IMR-90 (cell line): ENCODE measurements around the gene CYP27B1. TPM values are rescaled to one million over a fixed set of nuclear protein-coding genes. Genes with fewer than 3 reads are reported as not detected.

Experiments
- ATAC-seq: fragments of 200-7000 bp; cut with Tn5 transposase; 2 replicates; pipeline ENCODE4 v1.9.1; 2020; ENCODE audit warnings: low read depth, mild to moderate bottlenecking, moderate library complexity
- BruUV-seq: library from RNA; stranded (reverse); fragments of 400-500 nt; replicated peaks from 2 replicates; lab custom pipeline; 2021; lab: Mats Ljungman, UMichigan
- CTCF ChIA-PET: fragments of 300-600 bp; formaldehyde crosslinking; extraction: SDS; loops from one replicate; lab custom pipeline; 2021; ENCODE audit warnings: antibody characterized with exemption; lab: Yijun Ruan, JAX
- POLR2A ChIA-PET: fragments of 300-600 bp; sonication (Branson Sonifier 250); formaldehyde crosslinking; loops from one replicate; lab custom pipeline; 2022; ENCODE audit warnings: antibody characterized with exemption; ENCODE audit not compliant: unreplicated experiment; lab: Charles Lee
- DNase-seq: peaks from one replicate; pipeline ENCODE4 v3.0.0; 2013
- H2AFZ ChIP-seq: replicated peaks from 2 replicates; pipeline ENCODE3; 2013; ENCODE audit warnings: low read length, mild to moderate bottlenecking; ENCODE audit not compliant: poor library complexity
- H2AK5ac ChIP-seq: 2 replicates; pipeline ENCODE4 v1.6.1; 2013; ENCODE audit warnings: low read depth, low read length, inconsistent platforms
- H2AK9ac ChIP-seq: replicated peaks from 2 replicates; pipeline ENCODE3; 2013; ENCODE audit warnings: mild to moderate bottlenecking, low read depth, low read length, moderate library complexity; ENCODE audit not compliant: poor library complexity
- H2BK120ac ChIP-seq: 2 replicates; pipeline ENCODE4 v1.6.1; 2013; ENCODE audit warnings: low read depth, low read length, inconsistent platforms
- H2BK15ac ChIP-seq: 3 replicates; pipeline ENCODE4 v1.6.1; 2013; ENCODE audit warnings: low read depth, low read length, inconsistent platforms
- H2BK20ac ChIP-seq: 2 replicates; pipeline ENCODE4 v1.6.1; 2013; ENCODE audit warnings: low read depth, mild to moderate bottlenecking, inconsistent platforms, low read length, moderate library complexity
- H2BK5ac ChIP-seq: 2 replicates; pipeline ENCODE4 v1.6.1; 2013; ENCODE audit warnings: mild to moderate bottlenecking, low read depth, low read length, inconsistent platforms; ENCODE audit not compliant: poor library complexity, severe bottlenecking
- H3K14ac ChIP-seq: replicated peaks from 2 replicates; pipeline ENCODE4 v1.6.1; 2013; ENCODE audit warnings: low read depth, low read length, inconsistent platforms
- H3K18ac ChIP-seq: 2 replicates; pipeline ENCODE4 v1.6.1; 2013; ENCODE audit warnings: low read depth, low read length, control low read depth
- H3K23ac ChIP-seq: 2 replicates; pipeline ENCODE4 v1.6.1; 2013; ENCODE audit warnings: low read depth, low read length, inconsistent platforms
- H3K27ac ChIP-seq: 2 replicates; pipeline ENCODE4 v1.5.1; 2013; ENCODE audit warnings: mild to moderate bottlenecking, control low read depth, low read length; ENCODE audit not compliant: insufficient read depth
- H3K27me3 ChIP-seq: 2 replicates; pipeline ENCODE4 v1.6.1; 2013; ENCODE audit warnings: low read length; ENCODE audit not compliant: control insufficient read depth, insufficient read depth
- H3K36me3 ChIP-seq: 2 replicates; pipeline ENCODE4 v1.6.1; 2013; ENCODE audit warnings: low read length, mixed read lengths; ENCODE audit not compliant: control insufficient read depth, insufficient read depth
- H3K4ac ChIP-seq: 2 replicates; pipeline ENCODE4 v1.6.1; 2013; ENCODE audit warnings: low read depth, low read length, inconsistent platforms
- H3K4me1 ChIP-seq: 2 replicates; pipeline ENCODE4 v1.6.1; 2013; ENCODE audit warnings: low read length, mixed read lengths; ENCODE audit not compliant: control insufficient read depth, insufficient read depth
- H3K4me2 ChIP-seq: 2 replicates; pipeline ENCODE4 v1.6.1; 2013; ENCODE audit warnings: low read depth, mild to moderate bottlenecking, control low read depth, low read length, moderate library complexity
- H3K4me3 ChIP-seq: 2 replicates; pipeline ENCODE4 v1.5.1; 2013; ENCODE audit warnings: low read depth, mild to moderate bottlenecking, control low read depth, low read length, moderate library complexity; ENCODE audit not compliant: insufficient read depth
- H3K56ac ChIP-seq: 2 replicates; pipeline ENCODE4 v1.6.1; 2013; ENCODE audit warnings: low read length, inconsistent platforms; ENCODE audit not compliant: insufficient read depth; ENCODE audit errors: extremely low read depth
- H3K79me1 ChIP-seq, 2 experiments: 2 replicates each; pipeline ENCODE4 v1.6.1; 2013; ENCODE audit warnings: low read length in 2 of 2, inconsistent platforms in 1 of 2, low read depth in 1 of 2
- H3K9ac ChIP-seq: 2 replicates; pipeline ENCODE4 v1.6.1; 2013; ENCODE audit warnings: low read depth, low read length, control low read depth
- H3K9me1 ChIP-seq: 2 replicates; pipeline ENCODE4 v1.6.1; 2013; ENCODE audit warnings: low read length, inconsistent platforms; ENCODE audit not compliant: insufficient read depth
- H3K9me3 ChIP-seq: 2 replicates; pipeline ENCODE4 v1.6.1; 2013; ENCODE audit warnings: low read length; ENCODE audit not compliant: control insufficient read depth, insufficient read depth
- H4K20me1 ChIP-seq: 2 replicates; pipeline ENCODE4 v1.6.1; 2013; ENCODE audit warnings: low read length, inconsistent platforms; ENCODE audit not compliant: insufficient read depth
- H4K5ac ChIP-seq: 2 replicates; pipeline ENCODE4 v1.6.1; 2013; ENCODE audit warnings: mild to moderate bottlenecking, low read depth, low read length, control low read depth
- H4K8ac ChIP-seq, 2 experiments: 2 replicates each; pipeline ENCODE4 v1.6.1; 2013; ENCODE audit warnings: low read depth in 2 of 2, low read length in 2 of 2, control low read depth in 1 of 2, inconsistent platforms in 1 of 2
- H4K91ac ChIP-seq: 2 replicates; pipeline ENCODE4 v1.6.1; 2013; ENCODE audit warnings: low read depth, low read length, inconsistent platforms; ENCODE audit not compliant: insufficient read depth
- ELK1 ChIP-seq: fragments of 150-350 bp; IDR thresholded peaks from 2 replicates; pipeline ENCODE4 v1.6.1; 2016; ENCODE audit warnings: low read depth, mild to moderate bottlenecking, low read length, moderate library complexity, borderline replicate concordance
- MAFK ChIP-seq: IDR thresholded peaks from 2 replicates; pipeline ENCODE4 v1.6.1; 2012; ENCODE audit warnings: low read depth, low read length, improper control_type of control experiment
- WGBS, 2 experiments: methylation state at CpG; one replicate each; pipeline versions ENCODE4 v1.1.5 to v1.1.7; 2013; ENCODE audit warnings: missing lambda C conversion rate in 2 of 2; ENCODE audit not compliant: insufficient read length in 1 of 2; ENCODE audit errors: extremely low coverage in 2 of 2; 5-methylcytosine and 5-hydroxymethylcytosine counted together
- dilution Hi-C: fragments of 300-500 bp; cut with HindIII; formaldehyde crosslinking; loops from one replicate; pipeline ENCODE4 v1.14.3; 2018; ENCODE audit warnings: low sequenced_read_pairs; ENCODE audit not compliant: unreplicated experiment
- in situ Hi-C: fragments of 300-500 bp; cut with MboI; formaldehyde crosslinking; loops from 3 replicates; pipeline ENCODE4 v1.14.3; 2019; ENCODE audit warnings: low sequenced_read_pairs, inconsistent platforms, mixed read lengths
- intact Hi-C: fragments of 100-400 bp; cut with micrococcal nuclease; formaldehyde crosslinking; loops from 2 replicates; pipeline ENCODE4 v1.10.0; 2022
- polyA plus RNA-seq, 3 experiments: library from polyadenylated mRNA; depleted of rRNA; stranded (reverse); fragments of >200 nt; gene quantifications; 2 replicates each; pipeline ENCODE4 v1.2.3, GENCODE V29; 2012; ENCODE audit warnings: low replicate concordance in 1 of 3
- total RNA-seq: library from RNA; depleted of rRNA; stranded (reverse); fragments of >200 nt; gene quantifications from 2 replicates; pipeline ENCODE4 v1.2.3, GENCODE V29; 2012

CYP27B1 gene
- total and polyA plus RNA-seq, 2 of the 4 experiments (the other 2 are of a cell fraction) = 0.36 to 1.3 TPM

DNA sequence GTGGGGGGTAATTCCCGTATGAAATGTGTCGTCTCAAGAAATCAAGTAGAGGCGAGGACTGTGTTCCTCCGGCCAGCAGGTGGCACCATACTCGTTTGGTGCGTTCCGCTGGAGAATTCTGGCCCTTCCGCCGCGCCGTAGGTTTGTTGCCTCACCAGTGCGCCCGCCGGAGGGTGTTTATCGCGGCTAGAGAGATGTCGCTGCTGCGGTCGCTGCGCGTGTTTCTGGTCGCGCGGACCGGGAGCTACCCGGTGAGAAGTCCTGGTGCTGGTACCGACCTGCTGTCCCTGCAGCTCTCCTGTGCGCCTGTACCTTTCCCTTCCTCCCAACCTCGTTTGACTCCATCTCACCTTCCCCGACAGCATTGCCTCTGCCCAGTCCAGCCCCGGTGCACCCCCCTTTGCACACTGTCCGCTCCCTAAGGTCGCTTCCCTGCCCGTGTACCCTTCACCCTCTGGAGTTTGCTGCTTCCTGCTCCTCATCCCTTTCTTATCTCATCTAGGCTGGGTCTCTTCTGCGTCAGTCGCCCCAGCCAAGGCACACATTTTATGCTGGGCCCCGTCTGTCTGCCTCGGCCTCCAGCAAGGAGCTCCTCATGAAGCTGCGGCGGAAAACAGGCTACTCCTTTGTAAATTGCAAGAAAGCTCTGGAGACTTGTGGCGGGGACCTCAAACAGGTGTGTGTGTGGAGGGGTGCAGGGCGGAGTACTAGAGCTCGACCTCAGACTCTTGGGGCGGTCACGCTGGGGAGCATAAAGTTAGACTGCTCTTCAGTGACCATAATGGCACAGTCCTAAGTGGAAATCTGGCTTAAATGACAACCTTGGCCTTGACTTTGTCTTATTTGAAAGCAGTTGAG, 16.0 kb upstream of the CYP27B1 start, which contains the start of gene TSFM (continued):
- TF ChIP-seq ELK1 = no peak

- no peak overlapping the region for H3K56ac ChIP-seq
- no peaks in the 10 kb centered on the region for H3K27me3 ChIP-seq
- TF ChIP-seq MAFK = no peak
- H3K14ac ChIP-seq = no peak overlapping the region
- intact Hi-C loops = loop anchor here (1.0 kb wide), 2 partner anchors 30 to 123 kb away; partner anchors contain the start of gene CDK4
- no peak overlapping the region for H3K4me2 ChIP-seq
- no peak overlapping the region for H4K91ac ChIP-seq
- no peak overlapping the region for H3K18ac ChIP-seq
- no peak overlapping the region for H2AK5ac ChIP-seq
- H3K9me3 ChIP-seq = no peaks in the 10 kb centered on the region
- DNase-seq (no peak), ATAC-seq (no peak)
- H3K36me3 ChIP-seq = peaks cover 8% of the 10 kb centered on the region
- in situ Hi-C loops = no loop called here
- ChIA-PET CTCF (interaction anchor here (1.0 kb wide), 1 partner anchor 21 kb away, joined by 3 read pairs; no protein-coding TSS in a partner anchor), POLR2A (no interaction called here)
- peak overlapping the region; percentile 94; the same call in 1 of the 2 replicates for H3K4me3 ChIP-seq
- H3K79me1 ChIP-seq = peaks cover 14 to 24% of the 10 kb centered on the region in 2 experiments; a peak in 3 of 4 replicates
- H3K27ac ChIP-seq = no peak overlapping the region
- H3K4me1 ChIP-seq = 0 out of 2 replicates have a peak, but pooled peaks cover 2% of the 10 kb centered on the region
- no CpG with 5 or more reads among the region's 4 CpGs for WGBS, 2 experiments
- H4K5ac ChIP-seq = no peak overlapping the region
- no peak overlapping the region for H3K9ac ChIP-seq
- no peak overlapping the region for H2BK15ac ChIP-seq
- no peak overlapping the region for H4K8ac ChIP-seq
- no peaks in the 10 kb centered on the region for H4K20me1 ChIP-seq
- no TSS peak for BruUV-seq
- H2BK5ac ChIP-seq = no peak overlapping the region
- no peak overlapping the region for H2BK20ac ChIP-seq
- H3K4ac ChIP-seq = no peak overlapping the region
- no peak overlapping the region for H2AK9ac ChIP-seq
- no peak overlapping the region for H3K23ac ChIP-seq
- H2BK120ac ChIP-seq = no peak overlapping the region
- H2AFZ ChIP-seq = no peak overlapping the region
- dilution Hi-C loops = no loop called here
- no peaks in the 10 kb centered on the region for H3K9me1 ChIP-seq
These were observed 15.3 kb upstream of the CYP27B1 start for GRCh38 chr12:57782243-57782607.
